GM12873 (cell line): Measurements from ENCODE around the gene AKT3.

Source experiments
- TF ChIP-seq, protein P1 (sequence below): IDR thresholded peaks from 2 replicates; pipeline ENCODE4 v1.5.1; 2012; ENCODE audit warnings: low read depth, mild to moderate bottlenecking, moderate library complexity, low read length, control low read depth; ENCODE audit not compliant: insufficient read depth; ENCODE audit errors: missing control alignments

The AKT3 gene

DNA sequence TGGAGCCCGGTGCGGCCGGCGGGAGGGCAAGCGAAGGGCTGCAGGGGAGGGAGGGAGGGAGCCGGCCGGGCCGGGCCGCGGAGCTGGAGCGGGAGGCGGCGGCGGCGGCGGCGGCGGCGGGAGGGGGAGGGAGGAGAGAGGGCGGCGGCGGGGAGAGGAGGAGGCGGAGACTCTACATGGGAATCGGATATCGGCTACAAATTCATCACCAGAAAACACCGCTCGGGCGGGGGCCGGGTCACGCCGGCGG lies at the start of gene AKT3:
AKT3 (minus strand) TSS at position 42 of the 250 bp plus-strand sequence. CDS start 7,073 bp downstream, outside the sequence.
- TF ChIP-seq, protein P1, sequence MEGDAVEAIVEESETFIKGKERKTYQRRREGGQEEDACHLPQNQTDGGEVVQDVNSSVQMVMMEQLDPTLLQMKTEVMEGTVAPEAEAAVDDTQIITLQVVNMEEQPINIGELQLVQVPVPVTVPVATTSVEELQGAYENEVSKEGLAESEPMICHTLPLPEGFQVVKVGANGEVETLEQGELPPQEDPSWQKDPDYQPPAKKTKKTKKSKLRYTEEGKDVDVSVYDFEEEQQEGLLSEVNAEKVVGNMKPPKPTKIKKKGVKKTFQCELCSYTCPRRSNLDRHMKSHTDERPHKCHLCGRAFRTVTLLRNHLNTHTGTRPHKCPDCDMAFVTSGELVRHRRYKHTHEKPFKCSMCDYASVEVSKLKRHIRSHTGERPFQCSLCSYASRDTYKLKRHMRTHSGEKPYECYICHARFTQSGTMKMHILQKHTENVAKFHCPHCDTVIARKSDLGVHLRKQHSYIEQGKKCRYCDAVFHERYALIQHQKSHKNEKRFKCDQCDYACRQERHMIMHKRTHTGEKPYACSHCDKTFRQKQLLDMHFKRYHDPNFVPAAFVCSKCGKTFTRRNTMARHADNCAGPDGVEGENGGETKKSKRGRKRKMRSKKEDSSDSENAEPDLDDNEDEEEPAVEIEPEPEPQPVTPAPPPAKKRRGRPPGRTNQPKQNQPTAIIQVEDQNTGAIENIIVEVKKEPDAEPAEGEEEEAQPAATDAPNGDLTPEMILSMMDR: no peak

DNA sequence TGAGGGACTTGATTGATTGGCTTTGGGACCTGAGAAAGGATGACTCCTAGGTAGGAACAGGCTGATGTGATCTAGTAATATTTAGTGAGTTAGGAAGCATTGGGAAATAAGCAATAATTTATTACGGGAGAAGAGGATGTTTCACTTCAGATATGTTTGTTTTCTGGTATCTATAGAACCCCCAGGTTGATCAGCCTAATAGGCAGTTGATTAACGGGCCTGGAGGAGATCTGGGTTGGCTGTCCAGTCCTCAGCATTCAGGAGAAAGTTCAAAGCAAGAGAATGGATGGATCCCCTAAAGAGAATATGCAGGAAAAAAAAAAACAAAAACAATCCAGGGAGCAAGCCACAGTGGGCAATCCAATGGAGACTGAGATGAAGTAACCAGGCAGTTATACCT lies 48.2 kb upstream of the AKT3 start:
- TF ChIP-seq, protein P1: no peak

DNA sequence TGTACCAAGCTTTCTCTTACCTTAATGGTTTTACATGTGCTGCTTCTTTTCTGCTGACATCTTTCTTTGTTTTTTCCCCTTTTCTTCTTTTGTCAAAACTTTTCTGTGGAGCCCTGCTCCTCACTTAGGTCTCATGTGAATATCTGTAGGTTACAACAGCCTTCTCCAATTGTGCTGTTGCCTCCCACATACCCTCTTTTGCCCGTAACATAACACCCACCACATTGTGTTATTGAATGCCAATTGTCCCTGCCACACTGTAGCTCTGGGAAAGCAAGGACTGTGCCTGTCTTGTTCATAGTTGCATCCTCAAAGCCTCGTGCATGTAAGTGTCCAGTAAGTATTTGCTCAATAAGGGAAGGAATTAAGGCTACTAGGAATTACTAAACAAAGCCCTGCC lies 46.3 kb upstream of the AKT3 start:
- TF ChIP-seq, protein P1: no peak

DNA sequence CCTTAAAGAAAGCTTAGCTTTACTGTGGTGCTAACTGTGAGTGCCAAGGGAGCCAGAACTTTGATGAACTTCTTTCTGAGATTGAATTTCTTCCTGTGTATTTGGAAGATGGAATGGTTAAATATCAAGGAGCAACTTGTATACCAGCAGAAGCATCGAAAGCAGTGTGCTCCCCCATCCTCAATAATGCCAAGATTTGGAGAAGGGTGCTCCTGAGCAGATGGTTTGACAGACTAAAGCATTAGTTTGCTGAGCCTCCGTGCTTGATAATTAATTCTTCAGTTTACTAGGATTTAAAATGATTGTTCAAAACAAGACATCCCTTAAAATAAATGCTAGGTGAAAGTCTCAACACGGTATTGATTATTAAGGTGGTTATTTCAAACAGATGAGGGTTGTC lies 42.4 kb upstream of the AKT3 start:
- TF ChIP-seq, protein P1: no peak

DNA sequence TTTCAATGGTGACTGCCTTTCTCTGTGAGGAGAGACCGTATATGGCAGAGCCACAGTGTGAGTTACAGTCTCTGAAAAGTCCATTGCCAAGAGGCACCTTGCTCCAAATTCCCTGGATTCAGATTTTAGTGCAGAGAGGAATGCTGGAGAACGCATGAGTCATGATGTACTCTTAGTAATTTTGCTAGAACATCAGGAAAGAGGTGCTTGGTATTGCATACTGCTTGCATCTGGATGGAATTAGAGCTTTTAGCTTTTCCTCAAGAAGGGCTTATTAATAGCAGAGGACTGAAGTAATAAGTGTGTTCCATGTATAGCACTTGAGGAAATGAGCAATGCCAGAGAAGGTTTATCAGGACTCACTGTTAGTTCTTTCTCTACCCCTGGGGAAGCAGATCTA lies 40.5 kb upstream of the AKT3 start:
- TF ChIP-seq, protein P1: no peak

DNA sequence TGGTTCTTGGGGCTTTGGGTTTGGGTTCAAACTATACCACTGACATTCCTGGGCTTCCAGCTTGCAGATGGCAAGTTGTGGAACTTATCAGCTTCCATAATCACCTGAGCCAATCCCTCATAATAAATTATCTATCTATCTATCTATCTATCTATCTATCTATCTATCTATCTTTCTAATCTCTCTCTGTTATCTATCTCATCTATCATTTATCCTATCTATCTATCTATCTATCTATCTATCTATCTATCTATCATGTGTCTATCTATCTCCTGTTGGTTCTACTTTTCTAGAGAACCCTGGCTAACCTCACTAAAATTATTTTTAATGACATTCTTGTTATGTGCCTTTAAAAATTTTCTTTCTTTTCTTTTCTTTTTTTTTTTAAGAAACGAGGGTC lies 35.8 kb upstream of the AKT3 start:
- TF ChIP-seq, protein P1: no peak

DNA sequence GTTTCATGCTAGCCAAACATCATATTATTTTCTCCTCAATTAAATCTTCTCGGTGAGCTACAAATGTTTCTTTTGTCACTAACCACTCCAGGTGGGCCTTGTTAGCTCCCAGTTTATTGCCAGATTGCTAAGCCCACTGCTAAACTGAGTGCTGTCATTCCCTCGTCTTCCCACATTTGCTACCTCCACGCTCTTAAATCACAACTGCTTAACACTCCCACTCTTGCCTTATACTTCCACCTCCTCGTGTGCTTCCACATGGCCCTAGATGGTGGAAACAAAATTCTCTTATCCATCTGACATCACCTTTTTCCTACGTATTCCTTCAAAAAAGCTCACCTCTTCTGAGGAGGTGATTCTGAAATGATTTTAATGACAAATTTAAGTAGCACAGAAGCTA lies 34.6 kb upstream of the AKT3 start:
- TF ChIP-seq, protein P1: no peak

DNA sequence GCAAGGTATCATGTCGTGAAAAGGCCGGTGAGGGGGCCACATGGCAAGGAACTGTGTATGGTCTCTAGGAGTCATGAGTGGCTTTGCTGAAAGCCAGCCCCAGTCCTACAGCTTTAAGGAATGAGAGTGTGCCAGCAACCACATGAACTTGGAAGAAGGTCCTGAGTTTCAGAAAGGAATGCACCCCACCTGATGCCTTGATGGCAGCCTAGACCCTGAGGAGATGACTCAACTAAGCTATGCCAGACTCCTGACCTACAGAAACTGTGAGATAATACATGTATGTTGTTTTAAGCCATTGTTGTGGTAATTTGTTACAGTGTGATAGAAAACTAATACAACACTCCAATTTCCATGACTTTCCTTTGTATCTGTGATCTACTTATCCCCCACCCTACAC lies 33.5 kb upstream of the AKT3 start:
- TF ChIP-seq, protein P1: no peak
